HG02840 (cell line): Measurements from ENCODE around the gene SKAP1.
"Not testable (repeated sequence)": the region's sequence is repeated elsewhere in the genome, so short reads cannot be mapped to it uniquely, and the experiment has no call there.

ENCODE experiments used
- ATAC-seq: cut with Tn5 transposase; IDR thresholded peaks from one replicate; pipeline ENCODE4 v1.9.1; 2021; ENCODE audit warnings: mild to moderate bottlenecking, moderate library complexity, moderate number of reproducible peaks; ENCODE audit not compliant: unreplicated experiment, low FRiP score

The SKAP1 gene

DNA sequence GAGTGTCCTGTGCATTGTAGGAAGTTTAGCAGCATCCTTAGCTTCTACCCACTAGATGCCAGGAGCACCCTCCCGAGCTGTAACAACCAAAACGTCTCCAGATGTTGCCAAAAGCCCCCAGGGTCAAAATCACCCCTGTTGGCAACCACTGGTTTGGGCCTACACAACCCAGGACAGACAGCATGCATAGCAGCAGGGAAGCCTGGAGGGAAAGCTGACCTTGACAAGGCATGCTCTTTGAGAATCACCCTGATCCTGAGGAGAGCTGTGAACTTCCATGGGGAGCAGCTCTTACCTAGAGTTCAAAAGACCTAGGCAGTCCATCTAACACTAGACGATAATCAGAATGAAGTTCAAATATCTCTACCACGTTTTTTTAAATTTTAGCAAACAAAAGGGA is 9.2 kb downstream of the SKAP1 start:
- ATAC-seq: no peak

DNA sequence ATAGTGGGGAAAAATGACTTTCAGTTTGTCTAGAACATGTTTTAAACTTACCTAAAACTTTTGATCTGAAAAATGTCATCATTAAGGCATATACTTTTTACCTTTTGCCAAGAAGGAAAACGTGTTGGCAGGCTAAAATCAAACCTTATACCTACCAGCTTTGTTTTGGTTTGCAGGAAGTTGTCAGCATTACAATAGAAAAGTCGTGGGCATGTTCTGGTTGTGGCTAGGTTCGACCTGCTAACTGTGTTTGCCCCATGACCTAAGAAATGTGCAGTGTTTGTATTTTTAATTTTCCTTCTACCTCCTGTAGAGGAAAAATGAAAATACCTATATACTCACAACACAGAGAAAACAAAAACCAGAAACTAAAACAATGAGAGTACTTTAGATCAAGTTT is 13.0 kb downstream of the SKAP1 start:
- no peak for ATAC-seq

DNA sequence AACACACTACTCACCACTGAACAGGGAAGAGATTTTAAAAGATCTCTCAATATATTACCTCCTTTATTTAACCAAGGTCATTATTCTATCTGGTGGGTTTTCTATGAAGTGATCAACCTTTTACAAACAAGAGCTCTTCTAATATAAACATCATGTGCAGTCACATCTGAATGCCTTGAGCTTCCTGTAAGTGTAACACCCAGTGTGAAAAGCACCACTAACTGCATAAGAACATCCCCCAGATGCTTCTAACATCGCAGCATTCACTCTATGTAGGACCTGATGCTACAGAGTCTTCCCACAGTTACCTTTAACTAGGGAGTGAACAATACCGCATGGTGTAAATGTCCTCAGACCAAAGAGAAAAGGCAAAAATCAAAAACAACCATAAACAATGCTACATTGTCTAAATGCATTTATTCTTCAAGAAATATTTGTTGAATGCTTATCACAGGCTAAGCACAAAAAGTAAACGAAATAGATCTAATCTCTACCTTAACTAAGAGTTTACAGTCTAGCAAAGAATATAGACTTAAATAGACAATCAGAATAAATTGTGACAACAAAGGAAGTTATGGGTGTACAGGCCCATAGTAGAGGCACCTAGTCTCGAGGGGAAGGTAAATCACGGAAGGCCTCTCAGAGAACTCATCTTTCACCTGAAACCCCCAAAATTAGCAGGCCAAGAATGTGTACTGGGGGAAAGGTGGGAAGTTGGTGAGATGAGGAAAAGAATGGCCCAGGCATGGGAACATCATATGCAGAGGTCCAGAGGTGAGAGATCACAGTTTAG is 16.2 kb downstream of the SKAP1 start:
- ATAC-seq: no peak

DNA sequence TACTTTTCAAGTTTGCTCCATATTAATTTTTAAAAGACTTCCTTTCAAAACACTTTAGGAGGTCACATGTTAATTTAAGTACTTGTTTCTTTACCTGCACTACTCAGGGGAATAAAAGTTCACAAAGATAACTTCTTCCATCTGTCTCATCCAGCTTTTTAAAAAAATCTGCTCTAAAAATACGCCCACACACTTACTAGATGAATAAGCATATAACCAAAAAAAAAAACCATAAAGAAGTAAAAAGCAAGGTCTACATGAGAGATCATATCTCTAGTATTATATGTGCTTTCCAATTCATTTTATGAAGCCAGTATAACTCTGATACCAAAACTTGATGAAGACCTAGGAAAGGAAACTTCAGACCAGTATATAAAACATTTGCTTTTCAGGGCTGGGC is 17.2 kb downstream of the SKAP1 start:
- ATAC-seq: no peak

DNA sequence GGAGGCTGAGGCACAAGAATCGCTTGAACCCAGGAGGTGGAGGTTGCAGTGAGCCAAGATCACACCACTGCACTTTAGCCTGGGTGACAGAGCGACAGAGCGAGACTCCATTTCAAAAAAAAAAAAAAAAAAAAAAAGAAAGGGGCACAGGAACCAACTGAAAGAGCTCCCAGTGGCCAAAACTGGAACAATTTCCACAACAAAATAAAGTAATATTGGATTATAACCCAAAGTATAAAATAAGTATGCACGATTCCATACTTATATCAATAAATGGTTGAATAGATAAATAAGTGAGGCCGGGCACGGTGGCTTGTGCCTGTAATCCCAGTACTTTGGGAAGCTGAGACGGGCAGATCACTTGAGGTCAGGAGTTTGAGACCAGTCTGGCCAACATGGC is 19.2 kb downstream of the SKAP1 start:
- ATAC-seq: not testable (repeated sequence)

DNA sequence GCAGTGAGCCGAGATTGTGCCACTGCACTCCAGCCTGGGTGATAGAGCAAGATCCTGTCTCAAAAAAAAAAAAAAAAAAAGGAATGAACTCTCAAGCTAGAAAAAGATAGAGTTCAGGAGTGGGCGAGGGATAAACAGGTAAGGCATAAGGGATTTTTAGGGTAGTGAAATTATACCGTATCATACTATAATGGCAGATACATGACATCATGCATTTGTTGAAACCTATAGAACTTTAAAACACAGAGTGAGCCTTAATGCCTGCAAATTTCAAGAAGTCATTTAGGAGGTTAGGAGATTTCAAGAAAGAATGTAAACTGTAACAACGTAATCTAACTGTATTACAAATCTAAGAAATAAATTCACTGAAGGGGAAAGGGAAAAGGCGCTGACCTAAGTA is 20.4 kb downstream of the SKAP1 start:
- ATAC-seq: no peak

DNA sequence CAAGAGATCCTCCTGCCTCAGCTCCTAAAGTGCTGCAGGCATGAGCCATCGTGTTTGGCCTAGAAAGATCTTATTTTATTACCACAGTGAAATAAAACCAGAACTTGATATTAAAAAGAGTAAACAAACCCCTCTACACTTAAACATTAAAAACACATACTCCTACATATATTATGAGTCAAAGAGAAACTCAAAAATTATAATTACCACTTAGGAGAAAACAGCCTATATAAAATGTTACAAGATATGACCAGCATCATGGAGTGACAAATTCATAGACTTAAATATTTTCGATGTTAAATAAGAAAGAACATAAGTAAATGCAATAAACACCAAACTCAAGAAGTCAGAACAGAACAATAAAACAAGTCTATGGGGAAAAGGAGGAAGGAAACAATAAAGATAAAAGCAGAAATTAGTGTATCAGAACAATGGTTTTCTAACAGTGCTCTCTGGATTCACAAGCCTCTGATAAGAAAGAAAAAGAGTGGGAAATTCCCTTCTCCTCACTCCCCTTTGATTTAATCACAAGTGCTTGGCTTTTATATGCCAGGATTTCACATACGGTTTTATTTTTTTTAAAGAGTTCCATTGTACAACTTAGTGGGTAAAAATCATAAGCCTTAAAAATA is 23.0 kb downstream of the SKAP1 start:
- no peak for ATAC-seq

DNA sequence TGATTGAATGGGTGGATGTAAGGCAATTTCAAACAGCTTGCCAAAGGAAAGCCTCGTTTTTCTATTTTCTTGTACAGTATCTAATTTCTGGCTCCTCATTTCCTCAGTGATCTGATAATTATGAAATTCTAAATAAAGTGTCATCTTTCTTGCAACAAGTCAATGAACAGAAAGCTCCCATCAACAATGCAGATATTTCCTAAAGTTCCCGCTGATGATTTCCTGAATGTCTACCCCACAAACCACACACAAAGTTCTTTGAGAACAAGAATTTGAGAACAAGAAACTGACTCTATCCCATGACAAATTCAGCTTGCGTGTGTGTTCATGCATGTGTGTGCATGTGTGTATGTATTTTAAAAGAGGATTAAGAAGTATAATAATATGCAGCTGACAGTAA is 35.2 kb downstream of the SKAP1 start:
- no peak for ATAC-seq

DNA sequence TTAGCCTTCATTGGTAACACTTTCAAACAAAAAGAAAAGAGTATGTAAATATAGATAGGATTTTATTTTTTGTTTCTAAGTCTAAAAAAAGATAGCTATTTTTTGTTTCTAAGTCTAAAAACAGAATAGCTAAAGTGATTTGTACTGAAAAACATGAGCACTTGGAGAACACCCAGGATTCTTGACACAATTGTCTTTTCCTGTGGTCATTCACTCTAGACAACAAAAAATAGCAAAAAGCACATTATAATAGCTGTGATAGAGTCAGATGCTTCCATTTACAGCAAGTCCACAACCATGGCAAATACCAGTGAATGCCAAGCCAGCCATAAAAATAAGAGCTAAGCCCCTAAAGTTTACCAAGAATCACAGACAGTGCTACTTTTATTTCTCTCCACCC is 36.7 kb downstream of the SKAP1 start:
- no peak for ATAC-seq

DNA sequence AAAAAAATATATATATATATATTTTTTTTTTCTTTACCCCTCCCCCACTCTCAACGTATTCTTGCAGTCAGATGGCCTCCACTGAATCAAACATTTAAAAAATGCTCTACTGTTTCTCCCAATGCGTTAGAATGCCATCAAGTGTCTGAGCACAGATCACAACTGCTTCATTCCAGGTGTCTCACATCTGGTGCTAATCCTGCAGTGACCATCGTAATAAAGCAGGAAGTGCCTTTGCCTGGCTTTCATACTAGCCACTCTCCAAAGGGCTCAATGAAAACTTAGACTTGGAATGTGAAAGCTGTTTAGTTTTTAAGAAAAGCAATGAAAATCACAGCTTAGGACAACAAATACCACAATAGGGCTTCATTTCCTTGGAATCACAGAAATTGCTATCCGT is 37.2 kb downstream of the SKAP1 start:
- no peak for ATAC-seq

DNA sequence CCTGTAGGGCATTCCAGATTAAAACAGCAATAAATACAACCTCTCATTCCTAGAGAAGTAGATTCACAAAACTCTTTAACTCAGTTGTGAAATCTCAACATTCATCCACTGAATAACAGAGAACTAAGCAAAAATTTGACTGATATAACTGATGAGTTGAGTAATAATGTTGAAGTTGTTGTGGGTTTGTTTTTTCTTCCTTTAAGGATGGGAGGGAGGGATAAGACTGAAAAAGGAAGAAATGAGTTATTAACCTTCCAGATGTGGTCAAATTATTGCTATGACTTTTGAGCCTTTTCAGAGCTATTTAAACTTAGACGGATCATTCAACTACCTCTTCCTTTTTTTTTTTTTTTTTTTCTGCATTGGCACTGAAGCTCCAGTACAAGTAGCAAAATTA is 38.6 kb downstream of the SKAP1 start:
- no peak for ATAC-seq

DNA sequence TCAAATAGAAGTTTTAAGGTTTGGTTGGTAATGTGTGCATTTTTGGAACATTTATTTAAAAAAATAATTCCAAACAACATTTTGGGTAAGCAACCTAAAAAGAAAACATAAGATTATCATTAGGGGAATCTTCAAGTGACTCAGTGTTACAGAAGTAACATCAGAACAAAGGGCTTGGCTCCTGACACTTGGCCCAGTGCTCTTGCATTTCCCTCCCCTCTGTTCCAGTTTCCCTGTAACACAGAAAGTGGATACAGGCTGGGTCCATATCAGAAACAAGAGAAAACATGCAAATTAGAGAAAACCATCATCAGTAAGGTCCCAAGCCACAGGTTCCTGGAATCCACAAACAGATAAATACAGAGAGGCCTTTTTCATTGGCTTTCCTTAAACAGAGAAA is 40.1 kb downstream of the SKAP1 start:
- no peak for ATAC-seq

DNA sequence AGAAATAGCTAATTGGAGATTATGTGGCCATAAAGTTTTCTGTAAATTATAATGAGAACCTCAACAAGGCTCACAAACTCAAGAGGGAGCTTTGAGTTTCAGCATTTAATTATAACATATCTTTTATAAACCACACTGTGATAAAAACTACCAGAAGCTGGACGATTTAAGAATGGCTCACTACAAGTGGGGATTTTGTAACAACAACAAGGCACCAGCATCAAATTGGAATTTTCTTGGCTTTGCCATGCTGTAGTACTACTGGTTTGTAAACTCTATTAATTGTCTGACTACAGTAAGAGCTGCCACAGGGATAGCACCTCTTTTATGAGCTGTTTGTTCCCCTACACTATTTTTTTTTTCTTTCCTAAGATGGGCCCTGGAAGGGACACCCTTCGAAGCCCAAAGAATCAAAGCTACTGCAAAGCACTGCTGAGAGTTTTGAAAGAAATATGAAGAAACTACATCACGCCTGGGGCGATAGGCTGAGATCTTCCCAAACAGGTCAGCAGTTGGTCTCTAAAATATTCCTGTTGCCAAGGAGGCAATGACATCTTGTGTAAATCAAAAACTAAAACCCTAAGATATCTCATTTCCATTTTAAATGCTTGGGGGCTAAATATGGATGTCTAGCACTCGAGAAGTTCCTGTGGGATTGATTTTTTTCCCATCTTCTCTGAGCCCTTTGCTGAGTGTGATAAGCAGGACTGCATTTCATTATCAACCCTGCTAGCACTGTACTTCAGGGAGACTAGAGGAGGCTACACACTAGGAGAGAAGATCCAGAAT is 40.9 kb downstream of the SKAP1 start:
- no peak for ATAC-seq

DNA sequence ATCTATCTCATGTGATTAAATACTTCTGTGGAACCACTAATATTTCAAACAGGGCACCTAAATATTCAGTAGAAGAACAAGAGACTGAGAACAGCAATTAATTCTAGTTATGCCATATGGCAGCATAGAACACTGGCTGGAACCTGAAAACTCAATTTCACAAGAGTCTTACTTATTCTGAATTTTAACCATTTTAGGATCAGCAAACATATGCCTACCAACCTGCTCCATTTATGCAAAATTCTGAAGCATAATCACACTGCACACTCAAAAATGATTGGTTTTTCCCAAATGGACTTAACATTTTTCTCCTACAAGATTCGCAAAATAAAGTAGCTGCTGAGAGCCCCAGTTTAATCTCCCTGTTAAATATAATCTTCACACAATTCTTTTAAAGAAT is 43.2 kb downstream of the SKAP1 start:
- ATAC-seq: no peak

DNA sequence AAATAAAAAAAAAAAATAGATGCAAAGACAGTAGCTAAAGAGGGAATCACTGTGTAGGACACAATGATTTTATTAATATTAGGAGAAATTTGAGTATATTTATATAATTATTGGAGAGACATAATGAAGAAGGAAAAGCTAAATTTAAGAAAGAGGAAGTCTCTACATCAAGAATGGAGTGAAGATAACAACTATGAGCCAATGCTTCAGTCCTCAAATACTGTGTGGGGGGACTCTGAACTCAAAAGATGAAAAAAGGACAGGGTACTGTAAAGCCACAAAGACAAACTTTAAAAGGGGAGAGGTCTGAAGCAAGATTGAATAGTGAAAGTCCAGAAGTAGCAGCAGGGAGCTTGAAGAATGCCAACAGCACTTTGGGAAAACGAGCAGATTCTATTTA is 44.7 kb downstream of the SKAP1 start:
- no peak for ATAC-seq

DNA sequence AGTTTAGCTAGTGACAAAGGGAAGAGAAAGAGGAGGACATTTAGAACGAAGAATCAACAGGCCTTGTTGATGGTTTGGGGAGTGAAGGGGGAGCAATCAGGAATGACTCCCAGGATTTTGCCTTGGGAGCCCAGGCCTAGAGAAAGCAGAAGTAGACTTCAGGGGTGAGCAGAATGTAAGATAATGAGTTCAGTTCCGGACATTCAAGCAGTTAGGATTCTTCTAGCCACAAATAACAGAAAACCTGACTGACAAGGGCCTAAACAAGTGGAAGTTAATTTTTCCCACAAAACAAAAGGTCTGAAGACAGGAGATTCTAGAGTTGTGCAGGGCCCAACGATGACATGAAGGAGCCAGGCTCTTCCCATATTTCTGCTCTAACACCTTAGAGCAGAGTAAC is 45.9 kb downstream of the SKAP1 start:
- ATAC-seq: no peak

DNA sequence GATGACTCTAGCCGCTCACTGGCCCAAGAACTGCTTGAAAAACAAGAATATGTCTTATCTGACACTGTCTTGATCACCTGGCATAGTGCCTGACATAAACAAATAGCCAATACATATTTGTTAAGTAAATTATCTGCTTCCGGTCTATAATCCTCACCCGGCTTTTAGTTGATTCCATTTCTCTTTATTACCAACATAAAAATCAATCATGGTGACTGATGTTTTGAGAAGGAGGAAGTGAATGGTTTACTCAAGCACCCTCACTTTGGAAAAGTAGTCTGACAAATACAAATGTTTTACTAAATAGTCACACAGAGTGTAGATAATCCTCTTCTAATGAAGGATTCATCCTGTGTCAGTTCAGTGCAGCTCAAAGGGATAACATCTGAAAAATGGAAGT is 47.0 kb downstream of the SKAP1 start:
- ATAC-seq: no peak

DNA sequence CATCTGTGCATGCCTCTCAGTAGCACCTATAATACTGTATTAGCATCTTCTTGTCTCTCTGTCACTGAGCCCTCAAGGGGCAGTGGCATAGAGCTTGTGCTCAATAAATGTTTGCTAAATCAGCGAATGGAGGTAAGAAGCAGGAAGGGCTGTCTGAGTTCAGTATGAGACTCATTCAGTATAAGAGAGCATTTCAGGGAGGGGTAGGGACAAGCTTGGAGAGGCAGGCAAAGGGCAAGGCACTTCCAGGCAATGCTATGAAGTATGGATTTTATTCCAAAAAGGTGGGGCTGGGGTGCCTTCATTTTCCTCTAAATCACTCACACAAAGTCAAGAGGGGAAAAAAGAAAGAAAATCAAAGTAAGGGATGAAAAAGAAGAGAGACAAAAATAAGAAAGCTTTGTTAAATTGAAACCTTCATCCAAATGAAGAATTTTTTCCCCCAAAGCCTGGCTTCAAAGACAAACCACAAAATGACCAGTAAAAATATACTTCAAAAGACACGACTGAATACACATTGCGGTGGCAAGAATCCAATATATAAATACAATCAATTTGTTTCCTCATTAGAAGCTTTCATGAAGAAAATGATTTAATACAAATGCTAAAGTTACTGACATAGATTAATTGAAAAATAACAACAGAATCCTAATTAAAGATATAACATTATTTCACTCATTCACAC is 51.2 kb downstream of the SKAP1 start:
- ATAC-seq: no peak

DNA sequence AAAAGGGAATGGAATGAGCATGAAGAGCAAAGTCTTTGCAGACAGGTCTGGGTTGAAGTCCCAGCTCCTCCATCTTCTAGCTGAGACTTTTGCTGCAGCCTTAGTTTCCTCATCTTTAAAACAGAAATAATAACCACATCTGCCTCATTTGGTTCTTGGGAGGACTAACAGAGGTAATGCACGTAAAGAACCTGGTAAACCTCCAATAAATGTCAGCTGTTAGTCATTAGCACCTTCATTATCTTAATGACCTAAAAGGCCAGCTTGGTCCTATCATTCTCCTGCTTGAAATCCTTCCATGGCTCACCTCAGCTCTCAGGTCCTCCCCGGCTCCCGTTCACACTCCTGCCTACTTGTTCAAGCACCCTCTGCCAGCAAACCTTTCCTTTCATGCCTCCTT is 51.8 kb downstream of the SKAP1 start:
- ATAC-seq: no peak

DNA sequence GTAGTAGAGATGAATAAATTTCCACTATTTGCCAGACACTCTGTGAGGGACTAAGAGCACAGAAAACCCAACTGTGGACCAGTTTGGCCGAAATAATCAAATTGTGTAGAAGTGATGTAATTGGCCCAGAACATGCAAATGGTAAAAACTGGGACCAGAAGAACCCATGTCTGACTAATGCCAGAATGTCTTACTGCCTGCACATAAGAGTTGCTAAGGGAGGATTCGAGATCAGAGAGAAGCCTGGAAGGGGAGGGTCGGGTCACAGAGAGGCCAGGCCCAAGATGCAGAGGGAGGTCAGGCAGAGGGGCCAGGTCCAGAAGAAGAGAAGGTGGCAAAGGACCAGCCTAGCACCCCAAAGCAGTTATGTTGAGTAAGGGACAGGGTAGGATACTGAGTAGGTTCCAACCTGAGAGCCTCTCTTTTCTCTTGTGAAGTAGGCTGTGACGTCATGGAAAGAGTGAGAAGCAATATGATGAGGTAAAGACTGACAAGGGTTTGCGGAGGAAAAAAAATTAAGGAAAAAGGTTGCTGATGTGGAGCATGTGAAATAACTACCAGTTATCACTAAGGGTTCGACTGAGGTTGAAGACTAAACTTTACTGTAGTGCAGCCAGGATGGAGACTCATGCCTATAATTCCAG is 53.2 kb downstream of the SKAP1 start:
- ATAC-seq: no peak

DNA sequence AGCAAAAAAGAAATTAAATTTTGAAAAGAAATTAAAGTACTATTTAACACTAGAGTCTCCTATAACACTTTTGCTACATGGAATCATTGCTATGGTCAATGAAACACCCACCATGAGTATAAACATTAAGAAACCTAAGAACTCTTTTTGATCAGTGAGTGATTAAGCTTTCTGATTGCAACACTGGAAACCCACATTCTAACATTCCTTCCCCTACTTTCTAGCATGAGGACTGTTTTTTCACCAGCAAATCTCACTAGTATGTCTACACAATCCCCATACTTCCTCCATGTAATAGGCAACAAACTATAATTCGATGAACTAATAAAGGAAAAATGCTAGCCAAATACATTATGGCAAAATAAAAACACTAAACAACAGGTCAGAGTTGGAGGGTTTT is 54.7 kb downstream of the SKAP1 start:
- no peak for ATAC-seq
